ENCODE results near the gene MYBPC1. TPM values are rescaled to one million over a fixed set of nuclear protein-coding genes. Genes with fewer than 3 reads are reported as not detected.

The MYBPC1 gene
- total and polyA plus RNA-seq, 2 of the 4 experiments (the other 2 are of a cell fraction): not detected

DNA sequence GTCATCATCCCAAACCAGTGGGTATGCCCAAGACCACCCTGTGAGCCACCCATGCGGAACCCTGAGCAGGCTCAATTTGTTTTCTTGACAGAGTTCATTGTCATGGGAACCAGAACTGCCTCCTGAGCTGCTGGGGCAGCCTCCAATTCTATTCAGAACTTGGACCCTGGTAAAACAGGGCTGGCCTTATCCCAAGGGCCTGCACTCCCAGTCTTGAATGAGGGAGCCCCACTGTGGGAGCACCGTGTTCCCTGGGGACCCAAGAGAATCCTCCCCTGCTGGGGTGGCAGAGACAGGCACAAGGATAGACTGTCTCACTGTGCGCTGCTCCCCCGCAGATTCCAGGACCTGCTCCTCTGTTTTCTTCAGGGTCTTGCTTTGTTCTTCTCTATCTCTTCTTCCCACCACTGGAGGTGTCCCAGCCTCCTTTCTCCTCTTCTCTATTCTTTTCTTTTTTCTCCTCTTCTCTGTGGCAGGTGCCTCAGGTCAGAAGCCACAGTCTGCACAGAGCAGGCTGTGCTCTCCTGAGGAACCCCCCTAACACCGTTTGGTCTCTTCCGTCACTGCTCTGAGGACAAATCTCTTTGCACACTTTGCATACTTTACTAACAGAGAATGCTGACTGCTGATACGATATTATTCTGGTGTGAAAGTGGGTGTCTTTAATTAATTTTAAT lies 71.4 kb downstream of the MYBPC1 start:
- no peak overlapping the region for H3K4ac ChIP-seq (ENCODE audit: low read depth, low read length)
- no peak overlapping the region for H4K5ac ChIP-seq (ENCODE audit: low read depth, low read length)
- WGBS, 2 experiments (ENCODE audit: extremely low coverage in 2 of 2, insufficient read length in 1 of 2): 33% methylated on average over 1 of the region's 7 CpGs; no CpG with 5 or more reads in 1 of the 2 experiments
- H2BK15ac ChIP-seq (ENCODE audit: low read depth, low read length): no peak overlapping the region
- no peak for TF ChIP-seq CHD1 (IDR thresholded peaks at IDR 0.05; ENCODE audit: low read depth, low read length)
- TF ChIP-seq, protein P1, sequence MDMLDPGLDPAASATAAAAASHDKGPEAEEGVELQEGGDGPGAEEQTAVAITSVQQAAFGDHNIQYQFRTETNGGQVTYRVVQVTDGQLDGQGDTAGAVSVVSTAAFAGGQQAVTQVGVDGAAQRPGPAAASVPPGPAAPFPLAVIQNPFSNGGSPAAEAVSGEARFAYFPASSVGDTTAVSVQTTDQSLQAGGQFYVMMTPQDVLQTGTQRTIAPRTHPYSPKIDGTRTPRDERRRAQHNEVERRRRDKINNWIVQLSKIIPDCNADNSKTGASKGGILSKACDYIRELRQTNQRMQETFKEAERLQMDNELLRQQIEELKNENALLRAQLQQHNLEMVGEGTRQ (IDR thresholded peaks at IDR 0.05; ENCODE audit: low read depth, low read length): no peak
- TF ChIP-seq BHLHE40 (IDR thresholded peaks at IDR 0.05; ENCODE audit: low read depth, low read length): no peak
- no peak for TF ChIP-seq MAZ (IDR thresholded peaks at IDR 0.05; ENCODE audit: borderline replicate concordance, low read depth, low read length)
- TF ChIP-seq NFE2L2 (IDR thresholded peaks at IDR 0.05; ENCODE audit: low read depth, low read length): no peak
- TF ChIP-seq, protein P2, sequence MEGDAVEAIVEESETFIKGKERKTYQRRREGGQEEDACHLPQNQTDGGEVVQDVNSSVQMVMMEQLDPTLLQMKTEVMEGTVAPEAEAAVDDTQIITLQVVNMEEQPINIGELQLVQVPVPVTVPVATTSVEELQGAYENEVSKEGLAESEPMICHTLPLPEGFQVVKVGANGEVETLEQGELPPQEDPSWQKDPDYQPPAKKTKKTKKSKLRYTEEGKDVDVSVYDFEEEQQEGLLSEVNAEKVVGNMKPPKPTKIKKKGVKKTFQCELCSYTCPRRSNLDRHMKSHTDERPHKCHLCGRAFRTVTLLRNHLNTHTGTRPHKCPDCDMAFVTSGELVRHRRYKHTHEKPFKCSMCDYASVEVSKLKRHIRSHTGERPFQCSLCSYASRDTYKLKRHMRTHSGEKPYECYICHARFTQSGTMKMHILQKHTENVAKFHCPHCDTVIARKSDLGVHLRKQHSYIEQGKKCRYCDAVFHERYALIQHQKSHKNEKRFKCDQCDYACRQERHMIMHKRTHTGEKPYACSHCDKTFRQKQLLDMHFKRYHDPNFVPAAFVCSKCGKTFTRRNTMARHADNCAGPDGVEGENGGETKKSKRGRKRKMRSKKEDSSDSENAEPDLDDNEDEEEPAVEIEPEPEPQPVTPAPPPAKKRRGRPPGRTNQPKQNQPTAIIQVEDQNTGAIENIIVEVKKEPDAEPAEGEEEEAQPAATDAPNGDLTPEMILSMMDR (conservative IDR thresholded peaks at IDR 0.05; ENCODE audit: low read depth, low read length): no peak
- TF ChIP-seq RCOR1 (IDR thresholded peaks at IDR 0.05; ENCODE audit: insufficient replicate concordance, low read length): no peak
- no peak for TF ChIP-seq SMC3 (IDR thresholded peaks at IDR 0.05; ENCODE audit: low read depth, low read length)
- H3K18ac ChIP-seq (ENCODE audit: low read depth, low read length): no peak overlapping the region
- H2BK20ac ChIP-seq (ENCODE audit: low read depth, low read length): no peak overlapping the region
- H3K9ac ChIP-seq (ENCODE audit: low read depth, low read length): no peak overlapping the region
- H3K27me3 ChIP-seq (ENCODE audit: control insufficient read depth, insufficient read depth, low read length): peaks cover 2% of the 10 kb centered on the region; the same call in 1 of the 2 replicates
- no peak overlapping the region for H3K4me2 ChIP-seq (ENCODE audit: low read depth, low read length)
- no peak overlapping the region for H3K4me3 ChIP-seq (ENCODE audit: insufficient read depth, low read depth, low read length)
- CTCF ChIA-PET: interaction anchor here (0.7 kb wide), 1 partner anchor 226 kb away, joined by 3 read pairs; no protein-coding TSS in a partner anchor
- H4K20me1 ChIP-seq (ENCODE audit: insufficient read depth, low read length): no peaks in the 10 kb centered on the region
- no peak overlapping the region for H2AK5ac ChIP-seq (ENCODE audit: low read depth, low read length)
- H3K9me1 ChIP-seq (ENCODE audit: insufficient read depth, low read length): no peaks in the 10 kb centered on the region
- dilution Hi-C loops (cut with HindIII; ENCODE audit: low sequenced_read_pairs, unreplicated experiment) (no loop called here), intact Hi-C loops (cut with micrococcal nuclease) (no loop called here), in situ Hi-C loops (cut with MboI; ENCODE audit: low sequenced_read_pairs) (no loop called here)
- no peak overlapping the region for H2AK9ac ChIP-seq (replicated peaks; ENCODE audit: low read depth, low read length, poor library complexity)
- no TSS peak for BruUV-seq (replicated peaks)
- H3K79me1 ChIP-seq (ENCODE audit: low read depth in 1 of 2, low read length in 2 of 2): no peaks in the 10 kb centered on the region
- H3K14ac ChIP-seq (replicated peaks; ENCODE audit: low read depth, low read length): no peak overlapping the region
- no peak overlapping the region for H2BK120ac ChIP-seq (ENCODE audit: low read depth, low read length)
- H3K56ac ChIP-seq (ENCODE audit: extremely low read depth, insufficient read depth, low read length): no peak overlapping the region
- POLR2A ChIA-PET (ENCODE audit: unreplicated experiment): no interaction called here
- H2BK5ac ChIP-seq (ENCODE audit: low read depth, low read length, poor library complexity, severe bottlenecking): no peak overlapping the region
- H3K23ac ChIP-seq (ENCODE audit: low read depth, low read length): no peak overlapping the region
- no peaks in the 10 kb centered on the region for H3K9me3 ChIP-seq (ENCODE audit: control insufficient read depth, insufficient read depth, low read length)
- no peak overlapping the region for H2AFZ ChIP-seq (replicated peaks; ENCODE audit: low read length, poor library complexity)
- H4K8ac ChIP-seq (ENCODE audit: low read depth in 2 of 2, low read length in 2 of 2): no peak overlapping the region
- H3K4me1 ChIP-seq (ENCODE audit: control insufficient read depth, insufficient read depth, low read length): no peaks in the 10 kb centered on the region
- ATAC-seq (ENCODE audit: low read depth) (no peak), DNase-seq (no peak)
- no peak overlapping the region for H3K27ac ChIP-seq (ENCODE audit: insufficient read depth, low read length)
- no peaks in the 10 kb centered on the region for H3K36me3 ChIP-seq (ENCODE audit: control insufficient read depth, insufficient read depth, low read length)
- H4K91ac ChIP-seq (ENCODE audit: insufficient read depth, low read depth, low read length): no peak overlapping the region

All from IMR-90 (cell line).